ENCODE data around the gene PALD1.

The PALD1 gene

GRCh38 chr10:70457759-70458305 is 20.7 kb upstream of the PALD1 start:
- ChIA-PET CTCF (interaction anchor here (10.0 kb wide), 1 partner anchor 83 kb away, joined by 180 read pairs; no protein-coding TSS in a partner anchor), POLR2A (no interaction called here)

GRCh38 chr10:70458329-70459060 is 20.1 kb upstream of the PALD1 start:
- CTCF ChIA-PET: interaction anchor here (10.0 kb wide), 1 partner anchor 83 kb away, joined by 180 read pairs; no protein-coding TSS in a partner anchor
- peak overlapping the region; percentile 25 for H3K4me3 ChIP-seq (ENCODE audit: low read depth, low read length)

More at GRCh38 chr10:70457759-70458305, 20.7 kb upstream of the PALD1 start:
- TF ChIP-seq CTCF (IDR thresholded peaks at IDR 0.05; ENCODE audit: insufficient read depth, low read length, missing control alignments): no peak
- no peak for DNase-seq (ENCODE audit: low read depth, low spot score)
- H3K4me3 ChIP-seq (ENCODE audit: low read depth, low read length): no peak overlapping the region

GRCh38 chr10:70459061-70459773 is 19.4 kb upstream of the PALD1 start:
- CTCF ChIA-PET: interaction anchor here (1.3 to 10.0 kb wide), 3 partner anchors 12 to 82 kb away, joined by 4 to 180 read pairs (median 31); no protein-coding TSS in a partner anchor
- no peak for TF ChIP-seq CTCF (IDR thresholded peaks at IDR 0.05; ENCODE audit: insufficient read depth, low read length, missing control alignments)
- H3K4me3 ChIP-seq (ENCODE audit: low read depth, low read length): no peak overlapping the region
- DNase-seq (ENCODE audit: low read depth, low spot score): no peak
- POLR2A ChIA-PET: interaction anchor here (0.6 kb wide), 2 partner anchors 50 to 84 kb away, joined by 3 to 4 read pairs; no protein-coding TSS in a partner anchor

More at GRCh38 chr10:70458329-70459060, 20.1 kb upstream of the PALD1 start:
- TF ChIP-seq CTCF (IDR thresholded peaks at IDR 0.05; ENCODE audit: insufficient read depth, low read length, missing control alignments): no peak
- DNase-seq (ENCODE audit: low read depth, low spot score): no peak
- POLR2A ChIA-PET: interaction anchor here (0.6 kb wide), 1 partner anchor 85 kb away, joined by 3 read pairs; no protein-coding TSS in a partner anchor

GRCh38 chr10:70459774-70460490 is 18.6 kb upstream of the PALD1 start:
- no peak for TF ChIP-seq CTCF (IDR thresholded peaks at IDR 0.05; ENCODE audit: insufficient read depth, low read length, missing control alignments)
- POLR2A ChIA-PET: interaction anchor here (0.6 kb wide), 1 partner anchor 49 kb away, joined by 4 read pairs; no protein-coding TSS in a partner anchor
- H3K4me3 ChIP-seq (ENCODE audit: low read depth, low read length): no peak overlapping the region
- DNase-seq (ENCODE audit: low read depth, low spot score): no peak
- CTCF ChIA-PET: interaction anchor here (0.9 to 10.0 kb wide), 11 partner anchors 13 to 421 kb away, joined by 3 to 180 read pairs (median 7); no protein-coding TSS in a partner anchor

GRCh38 chr10:70461397-70462348 is 16.9 kb upstream of the PALD1 start:
- H3K4me3 ChIP-seq (ENCODE audit: low read depth, low read length): no peak overlapping the region
- ChIA-PET CTCF (interaction anchor here (0.7 to 10.0 kb wide), 39 partner anchors 8 to 441 kb away, joined by 3 to 180 read pairs (median 4); partner anchors contain the start of gene PALD1), POLR2A (interaction anchor here (0.5 kb wide), 1 partner anchor 14 kb away, joined by 3 read pairs; no protein-coding TSS in a partner anchor)
- peak; percentile 87 for TF ChIP-seq CTCF (IDR thresholded peaks at IDR 0.05; ENCODE audit: insufficient read depth, low read length, missing control alignments)
- peak; percentile 14 for DNase-seq (ENCODE audit: low read depth, low spot score)

Data from AG04449 (cell line).